KMS-11 (cell line): ENCODE measurements around the gene SYNE1.

Source experiments
- H2AFZ ChIP-seq: fragments of 200-600 bp; sonication (generic); 2 replicates; pipeline ENCODE4 v1.6.1; 2016; ENCODE audit warnings: antibody characterized with exemption, mixed run types, low read depth
- H3K27ac ChIP-seq: fragments of 200-600 bp; sonication (generic); 2 replicates; pipeline ENCODE4 v1.6.1; 2016; ENCODE audit warnings: mild to moderate bottlenecking, mixed run types
- H3K27me3 ChIP-seq: fragments of 200-600 bp; sonication (generic); 2 replicates; pipeline ENCODE4 v1.6.1; 2017; ENCODE audit warnings: mild to moderate bottlenecking, low read depth, mixed run types, moderate library complexity; ENCODE audit not compliant: insufficient read depth
- H3K36me3 ChIP-seq: fragments of 200-600 bp; sonication (generic); 2 replicates; pipeline ENCODE4 v1.6.1; 2017; ENCODE audit warnings: mild to moderate bottlenecking, mixed run types; ENCODE audit not compliant: insufficient read depth
- H3K4me1 ChIP-seq: fragments of 200-600 bp; sonication (generic); 2 replicates; pipeline ENCODE4 v1.6.1; 2016; ENCODE audit warnings: mild to moderate bottlenecking, low read depth, mixed run types; ENCODE audit not compliant: poor library complexity, severe bottlenecking
- H3K4me2 ChIP-seq: fragments of 200-600 bp; sonication (generic); 2 replicates; pipeline ENCODE4 v1.7.0; 2016; ENCODE audit warnings: mild to moderate bottlenecking, mixed run types
- H3K4me3 ChIP-seq: fragments of 200-600 bp; sonication (generic); IDR thresholded peaks from 2 replicates; pipeline ENCODE4 v1.6.1; 2017; ENCODE audit warnings: low read depth, low read length, mixed read lengths; ENCODE audit not compliant: insufficient read depth
- H3K79me2 ChIP-seq: fragments of 200-600 bp; sonication (generic); 2 replicates; pipeline ENCODE4 v1.6.1; 2016; ENCODE audit warnings: low read depth, mixed run types; ENCODE audit not compliant: insufficient read depth
- H3K9ac ChIP-seq: fragments of 200-600 bp; sonication (generic); 2 replicates; pipeline ENCODE4 v1.6.1; 2016; ENCODE audit warnings: mild to moderate bottlenecking, mixed run types
- H4K20me1 ChIP-seq: fragments of 200-600 bp; sonication (generic); 2 replicates; pipeline ENCODE4 v1.6.1; 2016; ENCODE audit warnings: mild to moderate bottlenecking, mixed run types; ENCODE audit not compliant: insufficient read depth
- TF ChIP-seq, protein P1 (sequence below): fragments of 200-600 bp; sonication (generic); conservative IDR thresholded peaks from 2 replicates; pipeline ENCODE4 v1.6.1; 2017; ENCODE audit warnings: low read depth, mild to moderate bottlenecking, antibody characterized with exemption, low read length, moderate library complexity, mixed read lengths

Gene SYNE1

GRCh38 chr6:152121910-152122309 is 515.3 kb downstream of the SYNE1 start:
- no peak overlapping the region for H3K27ac ChIP-seq
- no peak overlapping the region for H3K4me2 ChIP-seq
- peaks cover 21% of the 10 kb centered on the region for H3K4me1 ChIP-seq
- H3K4me3 ChIP-seq = no peak overlapping the region
- H3K9ac ChIP-seq = no peak overlapping the region
- H2AFZ ChIP-seq = no peak overlapping the region
- H3K79me2 ChIP-seq = no peaks in the 10 kb centered on the region
- no peaks in the 10 kb centered on the region for H4K20me1 ChIP-seq
- no peaks in the 10 kb centered on the region for H3K27me3 ChIP-seq
- TF ChIP-seq, protein P1, sequence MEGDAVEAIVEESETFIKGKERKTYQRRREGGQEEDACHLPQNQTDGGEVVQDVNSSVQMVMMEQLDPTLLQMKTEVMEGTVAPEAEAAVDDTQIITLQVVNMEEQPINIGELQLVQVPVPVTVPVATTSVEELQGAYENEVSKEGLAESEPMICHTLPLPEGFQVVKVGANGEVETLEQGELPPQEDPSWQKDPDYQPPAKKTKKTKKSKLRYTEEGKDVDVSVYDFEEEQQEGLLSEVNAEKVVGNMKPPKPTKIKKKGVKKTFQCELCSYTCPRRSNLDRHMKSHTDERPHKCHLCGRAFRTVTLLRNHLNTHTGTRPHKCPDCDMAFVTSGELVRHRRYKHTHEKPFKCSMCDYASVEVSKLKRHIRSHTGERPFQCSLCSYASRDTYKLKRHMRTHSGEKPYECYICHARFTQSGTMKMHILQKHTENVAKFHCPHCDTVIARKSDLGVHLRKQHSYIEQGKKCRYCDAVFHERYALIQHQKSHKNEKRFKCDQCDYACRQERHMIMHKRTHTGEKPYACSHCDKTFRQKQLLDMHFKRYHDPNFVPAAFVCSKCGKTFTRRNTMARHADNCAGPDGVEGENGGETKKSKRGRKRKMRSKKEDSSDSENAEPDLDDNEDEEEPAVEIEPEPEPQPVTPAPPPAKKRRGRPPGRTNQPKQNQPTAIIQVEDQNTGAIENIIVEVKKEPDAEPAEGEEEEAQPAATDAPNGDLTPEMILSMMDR = no peak
- no peaks in the 10 kb centered on the region for H3K36me3 ChIP-seq

GRCh38 chr6:152119831-152120230 is 517.3 kb downstream of the SYNE1 start:
- no peaks in the 10 kb centered on the region for H3K27me3 ChIP-seq
- H3K79me2 ChIP-seq = no peaks in the 10 kb centered on the region
- H2AFZ ChIP-seq = no peak overlapping the region
- no peaks in the 10 kb centered on the region for H3K36me3 ChIP-seq
- no peak overlapping the region for H3K4me3 ChIP-seq
- TF ChIP-seq, protein P1 = no peak
- H3K4me1 ChIP-seq = peaks cover 27% of the 10 kb centered on the region
- no peak overlapping the region for H3K27ac ChIP-seq
- no peak overlapping the region for H3K4me2 ChIP-seq
- no peaks in the 10 kb centered on the region for H4K20me1 ChIP-seq
- no peak overlapping the region for H3K9ac ChIP-seq

GRCh38 chr6:152118678-152119077 is 518.5 kb downstream of the SYNE1 start:
- no peak overlapping the region for H3K4me3 ChIP-seq
- no peak overlapping the region for H3K27ac ChIP-seq
- TF ChIP-seq, protein P1 = no peak
- H4K20me1 ChIP-seq = no peaks in the 10 kb centered on the region
- no peaks in the 10 kb centered on the region for H3K36me3 ChIP-seq
- H3K4me2 ChIP-seq = no peak overlapping the region
- H3K79me2 ChIP-seq = no peaks in the 10 kb centered on the region
- peaks cover 20% of the 10 kb centered on the region for H3K4me1 ChIP-seq
- H3K9ac ChIP-seq = no peak overlapping the region
- H3K27me3 ChIP-seq = no peaks in the 10 kb centered on the region
- H2AFZ ChIP-seq = no peak overlapping the region

DNA sequence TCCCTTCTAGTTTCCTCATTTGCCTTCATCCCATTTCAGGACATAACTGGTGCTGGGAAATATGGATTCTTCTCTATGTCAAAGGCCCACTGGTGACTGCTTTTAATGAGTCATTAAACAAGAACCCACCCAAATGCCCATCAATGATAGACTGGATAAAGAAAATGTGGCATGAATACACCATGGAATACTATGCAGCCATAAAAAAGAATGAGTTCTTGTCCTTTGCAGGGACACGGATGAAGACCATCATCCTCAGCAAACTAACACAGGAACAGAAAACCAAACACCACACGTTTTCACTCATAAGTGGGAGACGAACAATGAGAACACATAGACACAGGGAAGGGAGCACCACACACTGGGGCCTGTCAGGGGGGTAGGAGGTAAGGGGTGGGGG is 518.9 kb downstream of the SYNE1 start:
- H3K4me3 ChIP-seq = no peak overlapping the region
- no peaks in the 10 kb centered on the region for H3K79me2 ChIP-seq
- H4K20me1 ChIP-seq = no peaks in the 10 kb centered on the region
- no peaks in the 10 kb centered on the region for H3K27me3 ChIP-seq
- no peak overlapping the region for H2AFZ ChIP-seq
- H3K36me3 ChIP-seq = no peaks in the 10 kb centered on the region
- TF ChIP-seq, protein P1 = no peak
- H3K27ac ChIP-seq = no peak overlapping the region; the same call in 1 of the 2 replicates
- peaks cover 20% of the 10 kb centered on the region for H3K4me1 ChIP-seq
- peak overlapping the region; percentile 38; the same call in 1 of the 2 replicates for H3K4me2 ChIP-seq
- H3K9ac ChIP-seq = no peak overlapping the region
